ENCODE measurements around the gene DPYD.

- no peak for TF ChIP-seq SUZ12 (IDR thresholded peaks at IDR 0.05)
- no peak for TF ChIP-seq FOXK2 (IDR thresholded peaks at IDR 0.05)
- TF ChIP-seq L3MBTL2 (conservative IDR thresholded peaks at IDR 0.05) = no peak
- TF ChIP-seq SP1 (IDR thresholded peaks at IDR 0.05) = no peak
- no peak for TF ChIP-seq FOXM1 (IDR thresholded peaks at IDR 0.05; ENCODE audit: borderline replicate concordance)
- TF ChIP-seq PKNOX1 (IDR thresholded peaks at IDR 0.05) = no peak
- no peak for TF ChIP-seq ZNF384 (IDR thresholded peaks at IDR 0.05)
- no peak for TF ChIP-seq FOXA1 (IDR thresholded peaks at IDR 0.05)
- no peak for TF ChIP-seq HDGF (IDR thresholded peaks at IDR 0.05; ENCODE audit: borderline replicate concordance)
- no peak for TF ChIP-seq LEF1 (IDR thresholded peaks at IDR 0.05; ENCODE audit: borderline replicate concordance)
These were observed 3.0 kb upstream of the DPYD start for GRCh38 chr1:97923811-97924210.

Measured in HEK293T (cell line).